K562 (cell line): Measurements from ENCODE around the gene RER1.

ENCODE experiments used
- LARP7 ChIP-seq: fragments of 450-650 bp; IDR thresholded peaks from 2 replicates; pipeline ENCODE4 v1.6.1; 2016
- MEIS2 ChIP-seq: fragments of 450-650 bp; IDR thresholded peaks from 2 replicates; pipeline ENCODE4 v1.6.1; 2014; ENCODE audit warnings: mild to moderate bottlenecking; ENCODE audit not compliant: partially characterized antibody
- POLR2AphosphoS2 ChIP-seq: IDR thresholded peaks from 2 replicates; pipeline ENCODE4 v1.6.1; 2012; ENCODE audit warnings: low read length, improper control_type of control experiment
- TSHZ1 ChIP-seq: fragments of 250-450 bp; sonication (Bioruptor Pico); IDR thresholded peaks from 2 replicates; pipeline ENCODE4 v1.4.0; 2020; ENCODE audit warnings: mild to moderate bottlenecking, moderate library complexity
- TF ChIP-seq, protein P1 (sequence below), 3 experiments: IDR thresholded peaks in 2 of 3; conservative IDR thresholded peaks in 1 of 3; 2 replicates each; pipeline ENCODE4 v1.5.1; 2011 to 2012; ENCODE audit warnings: low read length in 3 of 3, mild to moderate bottlenecking in 3 of 3, control low read depth in 2 of 3, improper control_type of control experiment in 1 of 3, inconsistent platforms in 1 of 3, low read depth in 1 of 3, mixed read lengths in 1 of 3, moderate library complexity in 1 of 3; ENCODE audit not compliant: insufficient read depth in 2 of 3

DNA sequence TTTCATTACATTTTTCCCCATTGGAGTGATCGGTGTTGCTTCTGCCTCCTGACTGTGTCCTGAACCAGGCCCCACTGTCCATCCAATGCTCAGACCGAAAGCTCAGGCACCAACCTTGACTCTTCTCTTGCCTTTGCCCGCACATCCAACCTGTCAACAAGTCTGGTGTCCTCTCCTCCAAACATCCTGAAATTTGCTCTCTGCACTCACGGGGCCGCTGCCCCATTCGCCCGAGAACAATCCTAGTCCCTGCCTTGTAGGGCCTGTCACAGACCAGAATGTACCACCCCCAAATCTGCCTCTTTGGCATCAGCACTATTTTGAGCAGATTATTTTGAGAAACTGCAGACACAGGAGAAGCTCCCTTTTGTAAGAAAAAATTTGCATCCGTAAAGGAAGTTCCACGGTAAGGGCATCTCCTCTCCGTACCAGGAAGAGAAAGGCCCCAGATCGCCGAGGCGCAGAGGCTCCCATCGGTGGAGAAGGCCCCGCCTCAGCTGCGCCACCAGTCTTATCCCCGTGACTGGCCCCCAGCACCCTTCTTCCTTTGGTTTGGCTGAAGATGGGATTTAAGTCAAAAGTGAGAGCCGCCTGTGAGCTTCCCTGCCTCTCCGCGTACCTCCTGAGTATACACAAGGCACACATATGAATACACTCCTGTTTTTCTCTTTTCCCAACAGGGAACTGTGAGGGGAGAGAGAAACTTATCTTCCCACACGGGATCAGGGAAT lies 7.3 kb upstream of the RER1 start:
- TF ChIP-seq MEIS2: no peak
- no peak for TF ChIP-seq POLR2AphosphoS2
- TF ChIP-seq LARP7: no peak
- TF ChIP-seq, protein P1, sequence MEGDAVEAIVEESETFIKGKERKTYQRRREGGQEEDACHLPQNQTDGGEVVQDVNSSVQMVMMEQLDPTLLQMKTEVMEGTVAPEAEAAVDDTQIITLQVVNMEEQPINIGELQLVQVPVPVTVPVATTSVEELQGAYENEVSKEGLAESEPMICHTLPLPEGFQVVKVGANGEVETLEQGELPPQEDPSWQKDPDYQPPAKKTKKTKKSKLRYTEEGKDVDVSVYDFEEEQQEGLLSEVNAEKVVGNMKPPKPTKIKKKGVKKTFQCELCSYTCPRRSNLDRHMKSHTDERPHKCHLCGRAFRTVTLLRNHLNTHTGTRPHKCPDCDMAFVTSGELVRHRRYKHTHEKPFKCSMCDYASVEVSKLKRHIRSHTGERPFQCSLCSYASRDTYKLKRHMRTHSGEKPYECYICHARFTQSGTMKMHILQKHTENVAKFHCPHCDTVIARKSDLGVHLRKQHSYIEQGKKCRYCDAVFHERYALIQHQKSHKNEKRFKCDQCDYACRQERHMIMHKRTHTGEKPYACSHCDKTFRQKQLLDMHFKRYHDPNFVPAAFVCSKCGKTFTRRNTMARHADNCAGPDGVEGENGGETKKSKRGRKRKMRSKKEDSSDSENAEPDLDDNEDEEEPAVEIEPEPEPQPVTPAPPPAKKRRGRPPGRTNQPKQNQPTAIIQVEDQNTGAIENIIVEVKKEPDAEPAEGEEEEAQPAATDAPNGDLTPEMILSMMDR (IDR thresholded peaks at IDR 0.05 in 2 of 3, conservative IDR thresholded peaks at IDR 0.05 in 1 of 3; ENCODE audit: insufficient read depth in 2 of 3, low read depth in 1 of 3, low read length in 3 of 3): no peak
- TF ChIP-seq TSHZ1: no peak
